NT2/D1 (cell line): ENCODE measurements around the gene USH2A.

ENCODE experiments used
- SUZ12 ChIP-seq: IDR thresholded peaks from 2 replicates; pipeline ENCODE4 v1.6.1; 2011; ENCODE audit not compliant: insufficient read length, insufficient read depth; ENCODE audit errors: extremely low read depth
- YY1 ChIP-seq: IDR thresholded peaks from 2 replicates; pipeline ENCODE4 v1.6.1; 2011; ENCODE audit not compliant: insufficient read length, insufficient read depth
- ZNF274 ChIP-seq: IDR thresholded peaks from 2 replicates; pipeline ENCODE4 v1.6.1; 2011; ENCODE audit warnings: mild to moderate bottlenecking, low read depth, low read length

DNA sequence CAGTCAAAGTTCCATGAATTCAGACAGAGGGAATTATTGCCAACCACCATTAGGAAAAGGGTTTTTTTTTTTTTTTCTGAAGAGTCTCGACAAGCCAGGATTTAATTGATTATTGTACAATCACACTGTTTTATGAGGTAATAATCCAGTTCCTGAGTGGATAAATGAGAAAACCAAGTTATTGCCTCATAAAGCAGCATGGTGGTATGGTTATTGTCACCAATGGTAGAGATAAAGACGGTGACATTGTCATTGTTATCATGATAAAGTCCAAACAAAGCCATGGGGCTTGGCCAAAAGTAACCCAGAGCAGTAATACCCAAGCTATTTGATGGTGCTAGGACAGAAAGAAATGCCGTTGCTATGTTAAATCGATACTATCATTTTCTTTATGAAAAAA, 232.8 kb downstream of the USH2A start:
- no peak for TF ChIP-seq ZNF274
- no peak for TF ChIP-seq YY1
- TF ChIP-seq SUZ12, result no peak
